ENCODE results near the gene DCAF17. TPM values are rescaled to one million over a fixed set of nuclear protein-coding genes. Genes with fewer than 3 reads are reported as not detected.

Gene DCAF17
- total RNA-seq, 4 donors from 2014 or later = 38.7 to 52.1 (median 46.2) TPM

- Histone ChIP-seq H3K4me3 (replicated peaks in 1 of 3) (no peak overlapping the region), H3K36me3 (peaks cover 7 to 8% of the 10 kb centered on the region in 2 donors), H3K27ac (no peak overlapping the region), H3K9me3 (no peaks in the 10 kb centered on the region), H3K4me1 (peaks cover 0 to 7% of the 10 kb centered on the region in 2 donors), H3K27me3 (no peaks in the 10 kb centered on the region)
- TF ChIP-seq CTCF (IDR thresholded peaks at IDR 0.05) = no peak
- TF ChIP-seq POLR2A (IDR thresholded peaks at IDR 0.05) = no peak
- intact Hi-C loops (cut with DNase I) = no loop called here
- no peak for DNase-seq
These were observed 25.5 kb downstream of the DCAF17 start for GRCh38 chr2:171459498-171459897.

DNA sequence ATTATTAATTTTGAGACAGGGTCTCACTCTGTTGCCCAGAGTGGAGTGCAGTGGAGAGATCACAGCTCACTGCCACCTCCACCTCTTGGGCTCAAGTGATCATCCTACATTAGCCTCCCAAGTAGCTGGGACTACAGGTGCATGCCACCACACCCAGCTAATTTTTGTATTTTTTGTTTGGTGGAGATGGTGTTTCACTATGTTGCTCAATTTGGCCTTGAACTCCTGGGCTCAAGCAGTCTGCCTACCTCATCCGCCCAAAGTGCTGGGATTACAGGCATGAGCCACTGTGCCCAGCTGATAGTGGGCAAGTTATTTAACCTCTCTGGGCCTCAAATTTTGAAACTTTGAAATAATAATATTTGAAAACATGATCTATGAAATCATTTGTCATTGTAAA is 26.5 kb downstream of the DCAF17 start:
- Histone ChIP-seq H3K4me1 (peaks cover 0 to 7% of the 10 kb centered on the region in 2 donors), H3K27me3 (no peaks in the 10 kb centered on the region), H3K4me3 (replicated peaks in 1 of 3) (no peak overlapping the region), H3K36me3 (peaks cover 7 to 8% of the 10 kb centered on the region in 2 donors), H3K27ac (no peak overlapping the region), H3K9me3 (no peaks in the 10 kb centered on the region)
- DNase-seq = no peak
- TF ChIP-seq POLR2A (IDR thresholded peaks at IDR 0.05) = no peak
- no peak for TF ChIP-seq CTCF (IDR thresholded peaks at IDR 0.05)
- WGBS, 2 donors = 96 to 100% methylated on average over 1 of the region's 1 CpG
- intact Hi-C loops (cut with DNase I) = no loop called here

DNA sequence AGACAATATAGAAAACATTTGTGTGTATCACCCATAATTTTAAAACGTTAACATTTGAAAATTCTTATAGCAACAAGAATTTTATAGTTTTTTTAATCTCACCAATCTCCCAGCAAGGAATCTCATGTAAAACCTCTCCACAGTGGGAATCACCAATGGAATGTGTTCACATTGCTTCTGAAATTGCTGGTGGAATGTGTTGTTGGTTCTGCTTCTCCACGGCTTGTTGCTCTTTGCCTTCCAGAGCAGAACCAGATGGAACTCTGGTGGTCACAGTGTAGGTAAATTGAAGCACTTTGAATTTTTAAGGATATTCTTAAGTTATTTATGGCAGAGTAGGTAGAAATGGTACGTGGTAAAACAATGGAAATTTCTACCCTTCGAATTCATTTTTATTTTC is 35.1 kb downstream of the DCAF17 start:
- TF ChIP-seq POLR2A (IDR thresholded peaks at IDR 0.05) (no peak), CTCF (IDR thresholded peaks at IDR 0.05) (peak in 1 of 6 experiments; percentile 21)
- intact Hi-C loops (cut with DNase I) = no loop called here
- WGBS, 2 donors = 33 to 44% methylated on average over 4 of the region's 4 CpGs
- Histone ChIP-seq H3K27me3 (no peaks in the 10 kb centered on the region), H3K9me3 (no peaks in the 10 kb centered on the region), H3K4me3 (replicated peaks in 1 of 3) (no peak overlapping the region), H3K27ac (peak overlapping the region; percentile 70 to 92 (median 88)), H3K36me3 (no peaks in the 10 kb centered on the region), H3K4me1 (peaks cover 32 to 33% of the 10 kb centered on the region in 2 donors)
- peak; percentile 68 to 71 for DNase-seq

DNA sequence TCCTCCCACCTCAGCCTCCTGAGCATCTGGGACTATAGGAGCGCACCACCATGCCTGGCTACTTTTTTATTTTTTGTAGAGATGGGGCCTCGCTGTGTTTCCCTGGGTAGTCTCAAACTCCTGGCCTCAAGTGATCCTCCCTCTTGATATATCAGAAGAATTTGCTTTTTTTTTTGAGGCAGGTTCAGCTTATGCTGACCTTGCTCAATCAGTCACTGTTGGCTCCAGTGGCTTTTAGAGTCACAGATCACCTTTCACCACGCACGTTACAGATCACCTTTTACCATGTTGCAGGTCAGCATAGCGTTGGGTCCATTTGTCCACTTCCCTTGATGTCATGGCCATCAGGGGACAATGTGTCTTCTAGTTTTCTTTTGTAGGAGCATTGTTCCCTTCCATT is 36.1 kb downstream of the DCAF17 start:
- Histone ChIP-seq H3K36me3 (no peaks in the 10 kb centered on the region), H3K27ac (peak overlapping the region; percentile 40 to 92 (median 88)), H3K4me3 (replicated peaks in 1 of 3) (no peak overlapping the region), H3K27me3 (no peaks in the 10 kb centered on the region), H3K4me1 (peaks cover 32 to 33% of the 10 kb centered on the region in 2 donors), H3K9me3 (no peaks in the 10 kb centered on the region)
- intact Hi-C loops (cut with DNase I) = no loop called here
- no peak for DNase-seq
- WGBS, 2 donors = 88 to 96% methylated on average over 5 of the region's 5 CpGs
- no peak for TF ChIP-seq CTCF (IDR thresholded peaks at IDR 0.05)

DNA sequence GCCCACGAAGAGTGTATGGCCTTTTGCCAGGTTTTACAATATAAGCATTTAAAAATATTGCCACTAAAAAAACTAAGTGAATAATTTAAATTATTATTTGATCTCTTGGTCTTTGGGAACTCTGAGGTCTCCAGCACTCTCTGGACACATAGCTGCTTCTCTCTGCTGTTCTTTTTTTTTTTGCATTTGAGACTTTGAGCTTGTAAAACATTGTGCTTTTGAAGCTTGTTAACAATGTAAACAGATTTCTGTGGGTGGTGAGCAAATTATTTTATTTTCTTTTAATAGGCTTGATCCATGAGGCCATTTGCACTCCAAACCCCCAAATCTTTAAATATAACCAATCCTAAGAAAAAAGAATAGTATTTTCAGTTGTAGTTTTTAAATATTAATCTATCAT is 42.0 kb downstream of the DCAF17 start:
- 36 to 43% methylated on average over 1 of the region's 1 CpG for WGBS, 2 donors
- no peak for DNase-seq
- no peaks in the 10 kb centered on the region for H3K36me3 ChIP-seq
- H3K27me3 ChIP-seq = no peaks in the 10 kb centered on the region
- no peaks in the 10 kb centered on the region for H3K9me3 ChIP-seq
- no peak overlapping the region for H3K4me3 ChIP-seq (replicated peaks in 1 of 3)
- H3K4me1 ChIP-seq = peaks cover 21 to 23% of the 10 kb centered on the region in 2 donors
- intact Hi-C loops (cut with DNase I) = no loop called here
- peak overlapping the region in 2 of 3 donors; percentile 30 to 42 for H3K27ac ChIP-seq
- TF ChIP-seq POLR2A (IDR thresholded peaks at IDR 0.05) = no peak
- TF ChIP-seq CTCF (IDR thresholded peaks at IDR 0.05) = no peak

Data from thyroid gland (tissue), 4 donors.